Measurements from ENCODE around the gene DCANP1.

- TF ChIP-seq CTCF (IDR thresholded peaks at IDR 0.05): no peak
- TF ChIP-seq EZH2 (IDR thresholded peaks at IDR 0.05; ENCODE audit: borderline replicate concordance, insufficient read depth, low read depth, low read length, poor library complexity, severe bottlenecking): no peak
These were observed 29.8 kb upstream of the DCANP1 start for GRCh38 chr5:135476615-135477581.

Measured in B cell (primary cell).